H1 (cell line): ENCODE results near the gene PRRT4. TPM values are rescaled to one million over a fixed set of nuclear protein-coding genes. Genes with fewer than 3 reads are reported as not detected.

ENCODE experiments used
- SIRT6 ChIP-seq: IDR thresholded peaks from one replicate; pipeline ENCODE4 v1.7.1; 2012; ENCODE audit warnings: low read length, inconsistent platforms
- polyA plus RNA-seq, 7 experiments: library from polyadenylated mRNA; depleted of rRNA in 3 of 7; stranded (reverse) in 5 of 7; unstranded in 2 of 7; fragments of >200 nt in 5 of 7; fragments of 200-250 nt in 2 of 7; gene quantifications; 1 replicate in 5 of 7; 2 replicates in 1 of 7; 4 replicates in 1 of 7; pipeline versions ENCODE4 v1.2.1 to v1.2.3, GENCODE V29; 2011 to 2013; ENCODE audit warnings: missing spikeins in 2 of 7, mixed read lengths in 2 of 7
- total RNA-seq: library from RNA; stranded (reverse); fragmentation: NEBNext Ultra II Directional; extraction: Animal tissue kit (Norgen Biotek cat#: 25700); gene quantifications from 2 replicates; pipeline ENCODE4 v1.2.1, GENCODE V29; 2021
- TF ChIP-seq, protein P1 (sequence below): fragments of 300-600 bp; sonication (generic); IDR thresholded peaks from 2 replicates; pipeline ENCODE4 v1.7.1; 2012; ENCODE audit warnings: low read length, moderate library complexity, mild to moderate bottlenecking, inconsistent platforms; ENCODE audit not compliant: insufficient replicate concordance

Gene PRRT4
- total and polyA plus RNA-seq, 2 of the 8 experiments (the other 6 are each of a cell fraction or from before 2014, with no cell fraction given): 0.34 to 1.0 TPM

- TF ChIP-seq, protein P1, sequence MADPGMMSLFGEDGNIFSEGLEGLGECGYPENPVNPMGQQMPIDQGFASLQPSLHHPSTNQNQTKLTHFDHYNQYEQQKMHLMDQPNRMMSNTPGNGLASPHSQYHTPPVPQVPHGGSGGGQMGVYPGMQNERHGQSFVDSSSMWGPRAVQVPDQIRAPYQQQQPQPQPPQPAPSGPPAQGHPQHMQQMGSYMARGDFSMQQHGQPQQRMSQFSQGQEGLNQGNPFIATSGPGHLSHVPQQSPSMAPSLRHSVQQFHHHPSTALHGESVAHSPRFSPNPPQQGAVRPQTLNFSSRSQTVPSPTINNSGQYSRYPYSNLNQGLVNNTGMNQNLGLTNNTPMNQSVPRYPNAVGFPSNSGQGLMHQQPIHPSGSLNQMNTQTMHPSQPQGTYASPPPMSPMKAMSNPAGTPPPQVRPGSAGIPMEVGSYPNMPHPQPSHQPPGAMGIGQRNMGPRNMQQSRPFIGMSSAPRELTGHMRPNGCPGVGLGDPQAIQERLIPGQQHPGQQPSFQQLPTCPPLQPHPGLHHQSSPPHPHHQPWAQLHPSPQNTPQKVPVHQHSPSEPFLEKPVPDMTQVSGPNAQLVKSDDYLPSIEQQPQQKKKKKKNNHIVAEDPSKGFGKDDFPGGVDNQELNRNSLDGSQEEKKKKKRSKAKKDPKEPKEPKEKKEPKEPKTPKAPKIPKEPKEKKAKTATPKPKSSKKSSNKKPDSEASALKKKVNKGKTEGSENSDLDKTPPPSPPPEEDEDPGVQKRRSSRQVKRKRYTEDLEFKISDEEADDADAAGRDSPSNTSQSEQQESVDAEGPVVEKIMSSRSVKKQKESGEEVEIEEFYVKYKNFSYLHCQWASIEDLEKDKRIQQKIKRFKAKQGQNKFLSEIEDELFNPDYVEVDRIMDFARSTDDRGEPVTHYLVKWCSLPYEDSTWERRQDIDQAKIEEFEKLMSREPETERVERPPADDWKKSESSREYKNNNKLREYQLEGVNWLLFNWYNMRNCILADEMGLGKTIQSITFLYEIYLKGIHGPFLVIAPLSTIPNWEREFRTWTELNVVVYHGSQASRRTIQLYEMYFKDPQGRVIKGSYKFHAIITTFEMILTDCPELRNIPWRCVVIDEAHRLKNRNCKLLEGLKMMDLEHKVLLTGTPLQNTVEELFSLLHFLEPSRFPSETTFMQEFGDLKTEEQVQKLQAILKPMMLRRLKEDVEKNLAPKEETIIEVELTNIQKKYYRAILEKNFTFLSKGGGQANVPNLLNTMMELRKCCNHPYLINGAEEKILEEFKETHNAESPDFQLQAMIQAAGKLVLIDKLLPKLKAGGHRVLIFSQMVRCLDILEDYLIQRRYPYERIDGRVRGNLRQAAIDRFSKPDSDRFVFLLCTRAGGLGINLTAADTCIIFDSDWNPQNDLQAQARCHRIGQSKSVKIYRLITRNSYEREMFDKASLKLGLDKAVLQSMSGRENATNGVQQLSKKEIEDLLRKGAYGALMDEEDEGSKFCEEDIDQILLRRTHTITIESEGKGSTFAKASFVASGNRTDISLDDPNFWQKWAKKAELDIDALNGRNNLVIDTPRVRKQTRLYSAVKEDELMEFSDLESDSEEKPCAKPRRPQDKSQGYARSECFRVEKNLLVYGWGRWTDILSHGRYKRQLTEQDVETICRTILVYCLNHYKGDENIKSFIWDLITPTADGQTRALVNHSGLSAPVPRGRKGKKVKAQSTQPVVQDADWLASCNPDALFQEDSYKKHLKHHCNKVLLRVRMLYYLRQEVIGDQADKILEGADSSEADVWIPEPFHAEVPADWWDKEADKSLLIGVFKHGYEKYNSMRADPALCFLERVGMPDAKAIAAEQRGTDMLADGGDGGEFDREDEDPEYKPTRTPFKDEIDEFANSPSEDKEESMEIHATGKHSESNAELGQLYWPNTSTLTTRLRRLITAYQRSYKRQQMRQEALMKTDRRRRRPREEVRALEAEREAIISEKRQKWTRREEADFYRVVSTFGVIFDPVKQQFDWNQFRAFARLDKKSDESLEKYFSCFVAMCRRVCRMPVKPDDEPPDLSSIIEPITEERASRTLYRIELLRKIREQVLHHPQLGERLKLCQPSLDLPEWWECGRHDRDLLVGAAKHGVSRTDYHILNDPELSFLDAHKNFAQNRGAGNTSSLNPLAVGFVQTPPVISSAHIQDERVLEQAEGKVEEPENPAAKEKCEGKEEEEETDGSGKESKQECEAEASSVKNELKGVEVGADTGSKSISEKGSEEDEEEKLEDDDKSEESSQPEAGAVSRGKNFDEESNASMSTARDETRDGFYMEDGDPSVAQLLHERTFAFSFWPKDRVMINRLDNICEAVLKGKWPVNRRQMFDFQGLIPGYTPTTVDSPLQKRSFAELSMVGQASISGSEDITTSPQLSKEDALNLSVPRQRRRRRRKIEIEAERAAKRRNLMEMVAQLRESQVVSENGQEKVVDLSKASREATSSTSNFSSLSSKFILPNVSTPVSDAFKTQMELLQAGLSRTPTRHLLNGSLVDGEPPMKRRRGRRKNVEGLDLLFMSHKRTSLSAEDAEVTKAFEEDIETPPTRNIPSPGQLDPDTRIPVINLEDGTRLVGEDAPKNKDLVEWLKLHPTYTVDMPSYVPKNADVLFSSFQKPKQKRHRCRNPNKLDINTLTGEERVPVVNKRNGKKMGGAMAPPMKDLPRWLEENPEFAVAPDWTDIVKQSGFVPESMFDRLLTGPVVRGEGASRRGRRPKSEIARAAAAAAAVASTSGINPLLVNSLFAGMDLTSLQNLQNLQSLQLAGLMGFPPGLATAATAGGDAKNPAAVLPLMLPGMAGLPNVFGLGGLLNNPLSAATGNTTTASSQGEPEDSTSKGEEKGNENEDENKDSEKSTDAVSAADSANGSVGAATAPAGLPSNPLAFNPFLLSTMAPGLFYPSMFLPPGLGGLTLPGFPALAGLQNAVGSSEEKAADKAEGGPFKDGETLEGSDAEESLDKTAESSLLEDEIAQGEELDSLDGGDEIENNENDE: no peak
- TF ChIP-seq SIRT6: no peak
Observed at GRCh38 chr7:128356546-128357216, 4.8 kb downstream of the PRRT4 start (continued).
